Measurements from ENCODE around the gene TMEM109.

- TF ChIP-seq EZH2phosphoT487 (IDR thresholded peaks at IDR 0.05; ENCODE audit: unreplicated experiment) (no peak), CTCF (conservative IDR thresholded peaks at IDR 0.05; ENCODE audit: low read depth in 2 of 2) (no peak), EZH2 (IDR thresholded peaks at IDR 0.05; ENCODE audit: low read depth, unreplicated experiment) (no peak)
These were observed 41.6 kb downstream of the TMEM109 start for GRCh38 chr11:60955571-60955970.

All from GM23338 (cell line).